DOHH2 (cell line): ENCODE measurements around the gene SMIM27.

ENCODE experiments used
- CTCF ChIP-seq: fragments of 200-600 bp; sonication (generic); IDR thresholded peaks from one replicate; pipeline ENCODE4 v1.5.1; 2014; ENCODE audit warnings: antibody characterized with exemption, mild to moderate bottlenecking, low read depth, low read length; ENCODE audit not compliant: poor library complexity, severe bottlenecking
- EZH2phosphoT487 ChIP-seq: fragments of 200-600 bp; sonication (generic); IDR thresholded peaks from 2 replicates; pipeline ENCODE4 v1.6.1; 2017; ENCODE audit warnings: borderline replicate concordance, mild to moderate bottlenecking, antibody characterized with exemption, low read length, moderate library complexity, mixed read lengths

GRCh38 chr9:32558408-32558934 is 6.3 kb downstream of the SMIM27 start:
- TF ChIP-seq CTCF: no peak
- no peak for TF ChIP-seq EZH2phosphoT487
